ENCODE data around the gene CCNA2. TPM values are rescaled to one million over a fixed set of nuclear protein-coding genes. Genes with fewer than 3 reads are reported as not detected.

CCNA2 gene
- total and polyA plus RNA-seq, 4 donors, result 0.33 to 81.4 (median 2.4) TPM

DNA sequence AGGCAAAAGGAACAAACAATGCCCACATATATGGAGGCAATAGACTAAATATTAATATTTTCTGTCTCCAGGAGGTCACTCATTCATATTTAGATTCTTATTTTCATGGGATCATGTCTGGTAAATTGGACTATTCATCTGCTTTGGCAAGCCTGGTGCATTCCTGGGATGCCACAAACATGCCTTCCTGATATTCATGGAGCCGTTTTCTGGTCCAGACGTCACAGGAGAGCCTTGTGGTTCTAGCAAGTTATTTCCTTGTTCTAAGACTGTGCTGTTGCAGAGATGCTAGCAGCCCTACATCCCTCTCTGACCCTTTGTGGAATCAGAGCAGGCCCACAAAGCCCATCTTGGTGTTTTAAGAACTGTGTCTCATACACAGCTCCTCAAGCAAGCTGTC lies 38.7 kb downstream of the CCNA2 start:
- Histone ChIP-seq H3K27me3 (ENCODE audit: control insufficient read depth in 4 of 4, insufficient read depth in 4 of 4, low read length in 3 of 4) (no peaks in the 10 kb centered on the region), H3K9me3 (ENCODE audit: control insufficient read depth in 4 of 4, low read length in 3 of 4) (peaks cover 0 to 6% (median 2%) of the 10 kb centered on the region in 4 donors), H3K9ac (ENCODE audit: low read depth in 1 of 2, low read length in 2 of 2) (no peak overlapping the region), H3K4me3 (ENCODE audit: low read depth in 1 of 3, low read length in 3 of 3) (no peak overlapping the region), H3K36me3 (ENCODE audit: control insufficient read depth in 4 of 4, insufficient read depth in 3 of 4, low read depth in 1 of 4, low read length in 3 of 4) (no peaks in the 10 kb centered on the region), H3K27ac (ENCODE audit: low read depth in 1 of 2, low read length in 2 of 2) (no peak overlapping the region), H3K4me1 (ENCODE audit: control insufficient read depth in 4 of 4, insufficient read depth in 4 of 4, low read length in 3 of 4) (no peaks in the 10 kb centered on the region)
- TF ChIP-seq, protein P1, sequence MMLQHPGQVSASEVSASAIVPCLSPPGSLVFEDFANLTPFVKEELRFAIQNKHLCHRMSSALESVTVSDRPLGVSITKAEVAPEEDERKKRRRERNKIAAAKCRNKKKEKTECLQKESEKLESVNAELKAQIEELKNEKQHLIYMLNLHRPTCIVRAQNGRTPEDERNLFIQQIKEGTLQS (IDR thresholded peaks at IDR 0.05), result no peak
- no peak for TF ChIP-seq NR2F2 (IDR thresholded peaks at IDR 0.05)
- WGBS, result 60% methylated on average over 2 of the region's 2 CpGs
- no peak for DNase-seq (ENCODE audit: low spot score)

DNA sequence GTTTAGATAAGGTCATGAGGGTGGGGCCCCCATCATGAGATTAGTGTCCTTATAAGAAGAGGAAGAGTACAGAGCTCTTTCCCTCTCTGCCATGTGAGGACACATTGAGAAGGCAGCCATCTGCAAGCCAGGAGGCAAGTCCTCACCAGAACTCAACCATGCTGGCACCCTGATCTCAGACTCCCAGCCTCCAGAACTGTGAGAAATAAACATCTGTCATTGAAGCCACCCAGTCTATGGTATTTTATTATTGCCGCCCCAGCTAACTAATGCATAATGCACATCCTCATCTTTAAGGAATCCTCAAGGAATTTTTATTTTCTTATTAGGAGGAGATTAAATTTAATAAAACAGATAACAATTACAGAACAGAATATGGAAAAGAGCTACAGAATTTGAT lies 39.3 kb downstream of the CCNA2 start:
- Histone ChIP-seq H3K36me3 (ENCODE audit: control insufficient read depth in 4 of 4, insufficient read depth in 3 of 4, low read depth in 1 of 4, low read length in 3 of 4) (no peaks in the 10 kb centered on the region), H3K9ac (ENCODE audit: low read depth in 1 of 2, low read length in 2 of 2) (no peak overlapping the region), H3K4me1 (ENCODE audit: control insufficient read depth in 4 of 4, insufficient read depth in 4 of 4, low read length in 3 of 4) (no peaks in the 10 kb centered on the region), H3K9me3 (ENCODE audit: control insufficient read depth in 4 of 4, low read length in 3 of 4) (peaks cover 0 to 6% (median 2%) of the 10 kb centered on the region in 4 donors), H3K27me3 (ENCODE audit: control insufficient read depth in 4 of 4, insufficient read depth in 4 of 4, low read length in 3 of 4) (no peaks in the 10 kb centered on the region), H3K4me3 (ENCODE audit: low read depth in 1 of 3, low read length in 3 of 3) (no peak overlapping the region), H3K27ac (ENCODE audit: low read depth in 1 of 2, low read length in 2 of 2) (no peak overlapping the region)
- DNase-seq (ENCODE audit: low spot score), result no peak
- TF ChIP-seq, protein P2, sequence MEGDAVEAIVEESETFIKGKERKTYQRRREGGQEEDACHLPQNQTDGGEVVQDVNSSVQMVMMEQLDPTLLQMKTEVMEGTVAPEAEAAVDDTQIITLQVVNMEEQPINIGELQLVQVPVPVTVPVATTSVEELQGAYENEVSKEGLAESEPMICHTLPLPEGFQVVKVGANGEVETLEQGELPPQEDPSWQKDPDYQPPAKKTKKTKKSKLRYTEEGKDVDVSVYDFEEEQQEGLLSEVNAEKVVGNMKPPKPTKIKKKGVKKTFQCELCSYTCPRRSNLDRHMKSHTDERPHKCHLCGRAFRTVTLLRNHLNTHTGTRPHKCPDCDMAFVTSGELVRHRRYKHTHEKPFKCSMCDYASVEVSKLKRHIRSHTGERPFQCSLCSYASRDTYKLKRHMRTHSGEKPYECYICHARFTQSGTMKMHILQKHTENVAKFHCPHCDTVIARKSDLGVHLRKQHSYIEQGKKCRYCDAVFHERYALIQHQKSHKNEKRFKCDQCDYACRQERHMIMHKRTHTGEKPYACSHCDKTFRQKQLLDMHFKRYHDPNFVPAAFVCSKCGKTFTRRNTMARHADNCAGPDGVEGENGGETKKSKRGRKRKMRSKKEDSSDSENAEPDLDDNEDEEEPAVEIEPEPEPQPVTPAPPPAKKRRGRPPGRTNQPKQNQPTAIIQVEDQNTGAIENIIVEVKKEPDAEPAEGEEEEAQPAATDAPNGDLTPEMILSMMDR (IDR thresholded peaks at IDR 0.05; ENCODE audit: low read depth, low read length, missing input control), result no peak
- TF ChIP-seq YY1 (IDR thresholded peaks at IDR 0.05), result no peak
- WGBS, result 100% methylated on average over 1 of the region's 1 CpG

DNA sequence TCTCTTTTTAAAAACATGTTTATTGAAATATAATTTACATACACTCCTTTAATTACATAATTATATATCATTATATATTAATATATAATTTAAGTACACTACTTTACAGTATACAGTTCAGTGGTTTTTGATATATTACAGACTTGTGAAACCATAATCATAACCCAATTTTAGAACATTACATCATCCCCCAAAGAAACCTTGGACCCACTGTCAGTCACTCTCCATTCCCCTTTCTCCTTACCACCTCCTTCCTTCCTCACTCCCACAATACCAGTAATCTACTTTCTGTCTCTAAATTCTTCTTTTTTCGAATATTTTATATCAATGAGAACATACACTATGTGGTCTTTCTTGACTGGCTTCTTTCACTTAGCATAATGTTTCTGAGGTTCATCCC lies 40.5 kb downstream of the CCNA2 start:
- Histone ChIP-seq H3K36me3 (ENCODE audit: control insufficient read depth in 4 of 4, insufficient read depth in 3 of 4, low read depth in 1 of 4, low read length in 3 of 4) (no peaks in the 10 kb centered on the region), H3K27me3 (ENCODE audit: control insufficient read depth in 4 of 4, insufficient read depth in 4 of 4, low read length in 3 of 4) (no peaks in the 10 kb centered on the region), H3K9ac (ENCODE audit: low read depth in 1 of 2, low read length in 2 of 2) (no peak overlapping the region), H3K27ac (ENCODE audit: low read depth in 1 of 2, low read length in 2 of 2) (no peak overlapping the region), H3K4me1 (ENCODE audit: control insufficient read depth in 4 of 4, insufficient read depth in 4 of 4, low read length in 3 of 4) (no peaks in the 10 kb centered on the region), H3K4me3 (ENCODE audit: low read depth in 1 of 3, low read length in 3 of 3) (no peak overlapping the region), H3K9me3 (ENCODE audit: control insufficient read depth in 4 of 4, low read length in 3 of 4) (peaks cover 0 to 6% (median 2%) of the 10 kb centered on the region in 4 donors)
- no peak for TF ChIP-seq HNF4A (conservative IDR thresholded peaks at IDR 0.05)
- TF ChIP-seq GABPA (IDR thresholded peaks at IDR 0.05 in 1 of 2, conservative IDR thresholded peaks at IDR 0.05 in 1 of 2), result no peak
- TF ChIP-seq, protein P2 (IDR thresholded peaks at IDR 0.05; ENCODE audit: low read depth, low read length, missing input control), result no peak
- TF ChIP-seq FOXA2 (IDR thresholded peaks at IDR 0.05), result no peak
- no peak for TF ChIP-seq YY1 (IDR thresholded peaks at IDR 0.05)
- no peak for TF ChIP-seq NR2F2 (IDR thresholded peaks at IDR 0.05)
- TF ChIP-seq HNF4G (IDR thresholded peaks at IDR 0.05), result no peak
- TF ChIP-seq, protein P3, sequence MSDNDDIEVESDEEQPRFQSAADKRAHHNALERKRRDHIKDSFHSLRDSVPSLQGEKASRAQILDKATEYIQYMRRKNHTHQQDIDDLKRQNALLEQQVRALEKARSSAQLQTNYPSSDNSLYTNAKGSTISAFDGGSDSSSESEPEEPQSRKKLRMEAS (IDR thresholded peaks at IDR 0.05), result no peak
- no peak for TF ChIP-seq RAD21 (IDR thresholded peaks at IDR 0.05)
- TF ChIP-seq RXRA (IDR thresholded peaks at IDR 0.05), result no peak
- TF ChIP-seq SP1 (IDR thresholded peaks at IDR 0.05), result no peak
- TF ChIP-seq EGR1 (IDR thresholded peaks at IDR 0.05; ENCODE audit: low read depth in 2 of 2), result no peak
- TF ChIP-seq, protein P4, sequence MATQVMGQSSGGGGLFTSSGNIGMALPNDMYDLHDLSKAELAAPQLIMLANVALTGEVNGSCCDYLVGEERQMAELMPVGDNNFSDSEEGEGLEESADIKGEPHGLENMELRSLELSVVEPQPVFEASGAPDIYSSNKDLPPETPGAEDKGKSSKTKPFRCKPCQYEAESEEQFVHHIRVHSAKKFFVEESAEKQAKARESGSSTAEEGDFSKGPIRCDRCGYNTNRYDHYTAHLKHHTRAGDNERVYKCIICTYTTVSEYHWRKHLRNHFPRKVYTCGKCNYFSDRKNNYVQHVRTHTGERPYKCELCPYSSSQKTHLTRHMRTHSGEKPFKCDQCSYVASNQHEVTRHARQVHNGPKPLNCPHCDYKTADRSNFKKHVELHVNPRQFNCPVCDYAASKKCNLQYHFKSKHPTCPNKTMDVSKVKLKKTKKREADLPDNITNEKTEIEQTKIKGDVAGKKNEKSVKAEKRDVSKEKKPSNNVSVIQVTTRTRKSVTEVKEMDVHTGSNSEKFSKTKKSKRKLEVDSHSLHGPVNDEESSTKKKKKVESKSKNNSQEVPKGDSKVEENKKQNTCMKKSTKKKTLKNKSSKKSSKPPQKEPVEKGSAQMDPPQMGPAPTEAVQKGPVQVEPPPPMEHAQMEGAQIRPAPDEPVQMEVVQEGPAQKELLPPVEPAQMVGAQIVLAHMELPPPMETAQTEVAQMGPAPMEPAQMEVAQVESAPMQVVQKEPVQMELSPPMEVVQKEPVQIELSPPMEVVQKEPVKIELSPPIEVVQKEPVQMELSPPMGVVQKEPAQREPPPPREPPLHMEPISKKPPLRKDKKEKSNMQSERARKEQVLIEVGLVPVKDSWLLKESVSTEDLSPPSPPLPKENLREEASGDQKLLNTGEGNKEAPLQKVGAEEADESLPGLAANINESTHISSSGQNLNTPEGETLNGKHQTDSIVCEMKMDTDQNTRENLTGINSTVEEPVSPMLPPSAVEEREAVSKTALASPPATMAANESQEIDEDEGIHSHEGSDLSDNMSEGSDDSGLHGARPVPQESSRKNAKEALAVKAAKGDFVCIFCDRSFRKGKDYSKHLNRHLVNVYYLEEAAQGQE (IDR thresholded peaks at IDR 0.05), result no peak
- TF ChIP-seq, protein P1 (IDR thresholded peaks at IDR 0.05), result no peak
- 53% methylated on average over 1 of the region's 1 CpG for WGBS
- DNase-seq (ENCODE audit: low spot score), result no peak
